NB4 (cell line): Measurements from ENCODE around the gene ZNRF3.

Source experiments
- CTCF ChIP-seq: IDR thresholded peaks from one replicate; pipeline ENCODE4 v1.5.1; 2012; ENCODE audit warnings: low read depth, low read length
- MAX ChIP-seq: IDR thresholded peaks from 2 replicates; pipeline ENCODE4 v1.6.1; 2011; ENCODE audit warnings: low read depth, low read length
- MYC ChIP-seq: IDR thresholded peaks from 2 replicates; pipeline ENCODE4 v1.6.1; 2011; ENCODE audit warnings: low read depth, low read length
- POLR2A ChIP-seq: IDR thresholded peaks from 2 replicates; pipeline ENCODE4 v1.6.1; 2011; ENCODE audit warnings: mild to moderate bottlenecking; ENCODE audit not compliant: insufficient read length; ENCODE audit errors: extremely low read depth

DNA sequence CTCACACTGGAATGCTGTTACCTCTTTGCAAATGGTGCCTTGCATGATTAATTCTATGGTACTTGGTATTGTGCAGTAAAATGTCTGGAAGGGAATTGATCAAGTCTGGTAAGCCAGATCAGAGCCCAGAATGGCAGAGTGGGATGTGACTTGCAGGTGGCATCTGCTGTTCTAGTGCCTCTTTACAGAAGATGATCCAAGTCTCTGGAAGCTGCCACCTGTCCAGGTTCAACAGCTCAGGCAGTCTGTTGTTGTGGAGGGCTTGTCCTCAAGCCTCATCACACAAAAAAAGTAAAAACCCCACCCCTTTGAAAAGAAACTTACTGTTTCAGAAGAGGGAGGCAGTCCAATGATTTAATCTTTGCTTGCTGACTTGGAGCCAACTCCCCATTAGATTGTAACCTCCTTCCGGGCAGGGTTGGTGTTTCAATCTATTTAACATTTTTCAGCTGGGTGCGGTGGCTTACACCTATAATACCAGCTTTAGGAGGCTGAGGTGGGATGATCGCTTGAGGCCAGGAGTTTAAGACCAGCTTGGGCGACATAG, 17.1 kb downstream of the ZNRF3 start:
- TF ChIP-seq CTCF, result no peak
- no peak for TF ChIP-seq POLR2A
- no peak for TF ChIP-seq MYC
- TF ChIP-seq MAX, result no peak
